Measurements from ENCODE around the gene ARID1A.
"Not testable (repeated sequence)": the region's sequence is repeated elsewhere in the genome, so short reads cannot be mapped to it uniquely, and the experiment has no call there.

ARID1A gene

GRCh38 chr1:26695356-26696118, at the start of gene ARID1A:
ARID1A (plus strand) TSS chr1:26696015; CDS start chr1:26696404, 389 bp downstream.
- DNase-seq (ENCODE audit: low spot score) = peak; percentile 96

- DNase-seq (ENCODE audit: low spot score) = no peak
Observed at GRCh38 chr1:26664802-26665201, 31.0 kb upstream of the ARID1A start.

- DNase-seq (ENCODE audit: low spot score) = peak; percentile 42
Observed at GRCh38 chr1:26666855-26667254, 29.0 kb upstream of the ARID1A start.

- not testable (repeated sequence) for DNase-seq (ENCODE audit: low spot score)
Observed at GRCh38 chr1:26668106-26668786, 27.6 kb upstream of the ARID1A start.

- DNase-seq (ENCODE audit: low spot score) = peak; percentile 96
Observed at GRCh38 chr1:26677306-26678115, 18.3 kb upstream of the ARID1A start.

- DNase-seq (ENCODE audit: low spot score) = no peak
Observed at GRCh38 chr1:26684763-26685508, 10.9 kb upstream of the ARID1A start.

- no peak for DNase-seq (ENCODE audit: low spot score)
Observed at GRCh38 chr1:26686795-26687194, 9.0 kb upstream of the ARID1A start.

GRCh38 chr1:26689504-26689903, 6.3 kb upstream of the ARID1A start:
- no peak for DNase-seq (ENCODE audit: low spot score)

- no peak for DNase-seq (ENCODE audit: low spot score)
Observed at GRCh38 chr1:26690157-26690556, 5.7 kb upstream of the ARID1A start.

- no peak for DNase-seq (ENCODE audit: low spot score)
Observed at GRCh38 chr1:26690576-26691031, 5.2 kb upstream of the ARID1A start.

GRCh38 chr1:26692211-26692792, 3.5 kb upstream of the ARID1A start:
- DNase-seq (ENCODE audit: low spot score) = peak; percentile 92

GRCh38 chr1:26692793-26693490, 2.9 kb upstream of the ARID1A start:
- peak; percentile 98 for DNase-seq (ENCODE audit: low spot score)

GRCh38 chr1:26693599-26694572, 1.9 kb upstream of the ARID1A start:
- peak; percentile 9 for DNase-seq (ENCODE audit: low spot score)

GRCh38 chr1:26694638-26695355, 1.0 kb upstream of the ARID1A start:
- no peak for DNase-seq (ENCODE audit: low spot score)

- DNase-seq (ENCODE audit: low spot score) = no peak
Observed at GRCh38 chr1:26696119-26696653, 371 bp downstream of the ARID1A start.

- DNase-seq (ENCODE audit: low spot score) = peak; percentile 44
Observed at GRCh38 chr1:26696654-26697430, 1.0 kb downstream of the ARID1A start.

- no peak for DNase-seq (ENCODE audit: low spot score)
Observed at GRCh38 chr1:26697431-26697977, 1.7 kb downstream of the ARID1A start.
